Measurements from ENCODE around the gene KCNT2.

Gene KCNT2

GRCh38 chr1:196385109-196385508 is 223.1 kb downstream of the KCNT2 start:
- no peak for DNase-seq

- no peak for DNase-seq
These were observed 225.9 kb downstream of the KCNT2 start for GRCh38 chr1:196382383-196382782.

GRCh38 chr1:196381544-196381943 is 226.7 kb downstream of the KCNT2 start:
- DNase-seq: no peak

GRCh38 chr1:196380316-196380715 is 227.9 kb downstream of the KCNT2 start:
- DNase-seq: no peak

GRCh38 chr1:196377811-196378210 is 230.4 kb downstream of the KCNT2 start:
- no peak for DNase-seq

- DNase-seq: no peak
These were observed 231.5 kb downstream of the KCNT2 start for GRCh38 chr1:196376630-196377328.

- DNase-seq: no peak
These were observed 234.4 kb downstream of the KCNT2 start for GRCh38 chr1:196373798-196374197.

- no peak for DNase-seq
These were observed 235.2 kb downstream of the KCNT2 start for GRCh38 chr1:196372896-196373536.

- DNase-seq: no peak
These were observed 240.4 kb downstream of the KCNT2 start for GRCh38 chr1:196367838-196368237.

GRCh38 chr1:196366817-196367495 is 241.3 kb downstream of the KCNT2 start:
- no peak for DNase-seq

- no peak for DNase-seq
These were observed 247.0 kb downstream of the KCNT2 start for GRCh38 chr1:196361112-196361714.

GRCh38 chr1:196357913-196358312 is 250.3 kb downstream of the KCNT2 start:
- DNase-seq: no peak

- DNase-seq: no peak
These were observed 252.9 kb downstream of the KCNT2 start for GRCh38 chr1:196355206-196355786.

GRCh38 chr1:196344453-196344852 is 263.8 kb downstream of the KCNT2 start:
- DNase-seq: no peak

- no peak for DNase-seq
These were observed 283.9 kb downstream of the KCNT2 start for GRCh38 chr1:196324345-196324744.

GRCh38 chr1:196323869-196324268 is 284.4 kb downstream of the KCNT2 start:
- DNase-seq: no peak

GRCh38 chr1:196319301-196319700 is 288.9 kb downstream of the KCNT2 start:
- no peak for DNase-seq

- DNase-seq: no peak
These were observed 290.4 kb downstream of the KCNT2 start for GRCh38 chr1:196317535-196318522.

GRCh38 chr1:196312739-196313138 is 295.5 kb downstream of the KCNT2 start:
- no peak for DNase-seq

GRCh38 chr1:196309386-196309785 is 298.9 kb downstream of the KCNT2 start:
- no peak for DNase-seq

- no peak for DNase-seq
These were observed 300.1 kb downstream of the KCNT2 start for GRCh38 chr1:196308176-196308575.

- DNase-seq: no peak
These were observed 301.8 kb downstream of the KCNT2 start for GRCh38 chr1:196306421-196306820.

Measured in stimulated activated CD4-positive, alpha-beta T cell treated with anti-CD3 and anti-CD28 coated beads, Interleukin-2, amount 100 ng/mL, for 24 hours (primary cell).